NCI-H128 (cell line): ENCODE results near the gene UPP1.

Experiments
- DNase-seq: peaks from one replicate; lab custom pipeline; 2025; ENCODE audit not compliant: unreplicated experiment; lab: John Stamatoyannopoulos, UW

Gene UPP1

DNA sequence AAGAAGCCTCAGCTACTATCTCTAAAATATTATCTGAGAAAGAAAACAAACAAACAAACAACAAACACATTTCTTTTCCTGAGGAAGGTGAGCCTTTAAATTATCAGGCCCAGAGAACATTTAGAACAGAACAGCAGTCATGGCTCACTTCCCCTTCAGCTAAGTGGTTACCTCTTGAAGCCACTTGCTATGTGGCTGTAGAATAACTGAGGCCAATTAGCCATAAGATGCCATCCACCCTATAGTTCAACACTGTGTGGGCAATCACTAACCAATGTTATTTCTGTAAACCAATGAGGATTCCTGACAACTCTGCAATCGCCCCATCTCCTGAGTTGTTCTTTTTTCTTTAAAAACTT is 3.7 kb upstream of the UPP1 start:
- DNase-seq: no peak

DNA sequence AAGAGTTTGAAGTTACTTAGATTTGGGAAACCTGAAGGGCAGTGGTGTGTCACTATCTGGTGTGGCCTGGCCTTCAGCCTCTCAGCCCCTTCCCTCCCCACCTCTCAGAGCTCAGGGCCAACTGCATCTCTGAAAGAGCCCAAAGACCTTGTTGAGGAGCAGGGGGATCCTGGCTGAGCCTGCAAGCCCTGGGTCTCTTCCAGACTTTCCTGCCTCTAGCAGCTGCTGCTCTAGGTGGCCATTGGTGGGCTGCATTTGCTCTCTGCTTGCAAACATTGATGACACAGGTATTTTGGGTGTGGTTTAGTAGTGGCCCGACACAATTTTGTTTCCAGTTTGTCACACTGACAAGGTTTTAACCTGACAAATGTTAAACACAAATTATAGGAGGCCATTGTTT is 3.1 kb upstream of the UPP1 start:
- DNase-seq: no peak

DNA sequence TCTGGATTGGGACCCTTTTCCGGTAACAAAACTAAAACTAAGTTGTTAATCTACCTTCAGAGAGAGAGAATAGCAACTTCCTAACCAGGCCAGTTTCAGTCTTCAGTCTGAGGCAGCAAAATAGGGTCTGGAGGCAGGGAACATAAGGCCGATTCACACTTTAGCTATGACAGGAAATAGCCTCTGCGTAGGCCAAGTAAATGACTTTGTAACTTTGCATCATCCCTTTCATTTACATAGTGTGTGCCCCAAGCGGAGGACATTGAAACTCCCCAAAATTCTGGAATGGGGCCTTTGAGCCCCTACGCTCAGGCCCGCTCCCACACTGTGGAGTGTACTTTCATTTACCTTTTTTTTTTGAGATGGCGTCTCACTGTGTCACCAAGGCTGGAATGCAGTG is 1.7 kb upstream of the UPP1 start:
- no peak for DNase-seq

DNA sequence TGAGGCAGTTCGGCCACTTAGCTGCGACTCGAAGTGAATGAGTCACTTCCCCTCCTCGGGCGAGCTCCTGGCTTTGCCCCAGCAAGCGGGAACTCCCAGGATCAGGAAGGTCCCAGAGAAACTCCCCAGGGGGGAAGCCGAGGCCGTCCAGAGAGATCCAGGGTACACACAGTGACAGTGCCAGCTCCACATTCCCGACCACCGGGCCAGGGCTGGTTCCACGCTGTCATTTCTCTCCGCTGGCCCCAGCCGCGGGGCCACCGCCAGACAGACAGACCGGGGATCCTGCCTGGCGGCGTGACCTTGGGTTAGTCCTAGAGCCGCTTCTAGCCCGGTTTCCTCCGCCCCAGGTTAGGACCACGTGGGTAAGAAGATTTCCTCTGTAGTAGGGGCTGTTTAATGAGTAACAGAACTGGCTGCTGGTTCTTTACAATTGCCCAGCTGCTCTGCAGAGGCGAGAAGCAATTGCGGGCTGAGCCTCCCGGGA is 463 bp upstream of the UPP1 start:
- no peak for DNase-seq

DNA sequence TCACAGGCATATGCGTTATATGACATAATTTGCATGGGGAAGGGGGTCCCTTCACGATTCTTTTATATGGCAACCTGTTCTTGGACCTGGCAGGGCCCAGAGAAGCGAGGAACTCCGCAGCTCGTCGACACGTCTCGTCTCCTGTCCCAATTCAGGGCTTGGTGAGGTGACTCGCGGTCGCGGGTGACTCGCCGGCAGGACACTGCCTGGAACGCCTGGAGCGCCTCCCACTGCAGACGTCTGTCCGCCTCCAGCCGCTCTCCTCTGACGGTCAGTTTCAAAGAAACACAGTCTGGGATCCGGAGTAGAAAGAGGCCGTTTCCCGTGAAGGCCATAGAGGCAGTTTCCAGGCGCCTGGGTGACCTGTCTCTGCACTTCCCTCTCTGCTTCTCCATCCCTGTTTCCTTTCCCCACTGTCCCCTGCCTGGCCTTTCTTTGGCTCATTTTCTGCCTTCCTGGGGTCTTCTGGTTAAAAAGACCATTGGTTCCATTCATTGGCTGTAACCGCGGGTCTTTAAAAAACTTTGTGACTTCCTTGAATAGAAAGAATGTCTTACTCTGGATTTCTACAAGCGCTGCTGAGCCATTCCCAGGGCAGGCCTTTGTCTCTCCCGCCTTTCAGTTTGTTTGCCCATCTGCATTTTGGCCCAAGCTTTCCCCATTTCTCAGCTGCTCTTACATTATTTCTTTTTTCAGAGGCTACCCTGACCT is 1.2 kb downstream of the UPP1 start:
- DNase-seq: no peak

DNA sequence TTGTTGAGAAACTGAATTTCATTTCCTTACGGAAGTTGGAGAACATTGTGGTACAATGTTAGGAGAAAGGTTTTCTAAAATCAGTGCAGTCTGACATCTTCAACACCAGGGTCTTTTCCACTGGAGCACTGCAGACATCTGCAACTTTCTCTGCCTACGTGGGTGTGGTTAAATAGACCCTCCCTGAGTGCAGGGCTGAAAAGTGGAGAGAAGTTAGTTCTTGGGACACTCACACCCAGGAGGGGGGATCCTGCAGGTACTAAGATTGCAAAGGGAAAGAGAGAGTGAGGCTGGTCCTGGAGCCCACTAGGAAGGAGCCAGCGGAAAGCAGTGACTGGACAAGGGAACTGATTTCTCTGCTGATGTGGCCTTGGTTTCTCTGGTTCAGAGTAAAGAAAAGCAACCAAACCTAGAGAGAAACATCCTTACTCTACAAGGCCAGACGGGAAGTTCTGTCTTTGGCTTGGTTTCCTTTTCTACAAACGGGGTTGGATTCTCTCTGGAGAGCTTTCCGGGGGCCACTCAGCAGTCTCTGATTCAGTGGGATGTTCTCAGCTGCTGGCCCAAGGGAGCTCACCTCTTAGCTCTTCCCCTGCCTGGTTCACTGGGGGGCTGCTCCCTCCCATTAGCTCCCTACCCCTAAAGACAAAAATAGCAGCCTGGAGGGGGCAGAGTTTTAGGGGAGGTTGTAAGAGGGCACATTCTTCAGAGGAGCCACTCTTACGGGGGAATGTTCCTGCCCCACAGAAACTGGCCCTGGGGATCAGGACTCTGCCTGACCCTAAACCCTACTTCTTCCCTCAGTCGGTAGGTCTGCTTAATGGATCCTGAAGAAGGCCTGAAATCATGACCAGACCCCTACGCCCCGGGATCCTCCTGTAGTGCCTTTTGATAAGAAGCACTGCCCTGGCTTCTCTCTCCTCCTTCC is 2.7 kb downstream of the UPP1 start:
- no peak for DNase-seq

DNA sequence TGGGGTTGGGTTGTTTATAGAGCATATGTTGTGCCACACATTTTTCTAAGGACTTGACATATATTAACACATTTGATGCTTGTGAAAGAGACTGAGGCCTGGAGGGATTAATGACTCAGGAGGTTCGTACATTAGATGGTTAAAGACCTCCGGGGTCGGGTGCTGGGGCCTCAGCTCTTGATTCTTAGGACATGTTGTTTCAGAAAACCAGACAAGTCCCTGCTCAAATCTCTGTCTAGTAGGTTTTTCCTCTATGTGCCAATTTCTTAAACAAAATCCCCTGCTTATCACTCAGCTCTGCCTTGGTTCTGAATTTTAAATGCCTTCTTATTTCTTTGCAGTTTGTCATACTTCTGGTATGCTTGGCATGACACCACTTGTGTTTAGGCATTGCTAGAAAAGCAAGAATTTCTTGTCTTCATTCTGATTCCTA is 5.8 kb downstream of the UPP1 start:
- DNase-seq: no peak

DNA sequence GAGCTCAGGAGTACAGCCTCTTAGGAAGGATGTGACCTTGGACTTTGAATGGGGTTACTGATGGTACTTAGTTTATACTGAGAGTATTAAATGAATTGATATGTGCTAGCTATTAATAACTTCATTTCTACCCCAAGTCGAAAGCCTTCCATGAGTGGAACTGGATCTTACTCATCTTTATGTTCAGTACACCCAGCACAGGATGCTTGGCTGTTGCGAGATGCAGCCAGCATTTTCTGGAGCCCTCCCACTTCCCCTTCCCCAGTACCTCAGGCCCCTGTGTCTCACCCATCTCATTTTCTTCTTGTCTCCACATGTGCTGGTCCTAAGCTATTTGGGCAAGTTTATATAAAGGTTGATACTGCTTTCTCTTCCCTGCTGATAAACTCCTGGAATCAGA is 7.2 kb downstream of the UPP1 start:
- no peak for DNase-seq

DNA sequence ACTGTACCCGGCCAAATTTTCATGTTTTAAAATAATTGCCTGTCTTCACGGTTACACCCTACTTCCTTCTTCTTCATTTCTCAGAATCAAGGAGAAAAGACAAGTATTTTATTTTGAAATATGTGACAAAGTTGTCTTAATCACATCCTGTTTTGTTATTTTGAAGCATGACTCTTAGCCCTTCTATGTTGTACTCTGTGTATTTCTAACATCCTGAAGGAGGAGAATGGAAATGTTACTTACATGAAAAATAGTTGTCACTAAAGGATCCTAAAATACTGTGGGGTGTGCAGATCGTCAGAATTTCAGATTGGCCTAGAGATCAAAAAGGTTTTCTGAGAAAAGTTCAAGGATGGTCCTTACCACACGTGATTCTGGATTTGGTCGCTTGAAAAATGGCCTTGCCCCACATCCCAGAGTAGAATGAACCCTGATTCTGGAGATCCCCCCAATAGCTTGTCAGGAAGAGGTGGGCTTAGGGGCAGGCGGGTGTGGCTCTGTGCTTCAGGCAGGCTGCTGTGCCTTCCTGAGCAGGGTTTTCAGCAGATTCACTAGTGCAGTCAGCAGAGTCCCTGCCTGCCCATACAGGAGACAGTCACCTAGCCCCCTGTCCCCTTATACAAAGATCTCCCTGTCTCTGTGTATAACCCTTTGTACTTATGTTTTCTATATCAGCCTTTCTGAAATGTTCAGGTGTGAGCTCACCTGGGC is 8.6 kb downstream of the UPP1 start:
- DNase-seq: no peak

DNA sequence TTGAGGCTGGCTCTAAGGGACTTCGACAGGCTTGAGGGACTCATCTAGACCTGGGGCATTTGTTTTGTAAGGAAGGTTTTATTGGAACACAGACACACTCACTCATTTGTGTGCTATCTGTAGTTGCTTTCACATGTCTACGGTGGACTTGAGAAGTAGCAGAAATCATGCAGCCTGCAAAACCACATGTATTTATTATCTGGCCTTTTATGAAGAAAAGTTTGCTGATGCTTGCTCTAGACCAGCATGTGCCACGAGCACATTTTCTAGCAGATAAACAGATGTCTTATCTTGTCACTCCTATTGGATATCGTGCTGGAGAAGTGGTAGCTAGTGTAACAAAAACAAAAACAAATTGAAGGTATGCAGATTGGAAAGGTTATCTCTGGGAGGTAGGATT is 9.8 kb downstream of the UPP1 start:
- DNase-seq: no peak

DNA sequence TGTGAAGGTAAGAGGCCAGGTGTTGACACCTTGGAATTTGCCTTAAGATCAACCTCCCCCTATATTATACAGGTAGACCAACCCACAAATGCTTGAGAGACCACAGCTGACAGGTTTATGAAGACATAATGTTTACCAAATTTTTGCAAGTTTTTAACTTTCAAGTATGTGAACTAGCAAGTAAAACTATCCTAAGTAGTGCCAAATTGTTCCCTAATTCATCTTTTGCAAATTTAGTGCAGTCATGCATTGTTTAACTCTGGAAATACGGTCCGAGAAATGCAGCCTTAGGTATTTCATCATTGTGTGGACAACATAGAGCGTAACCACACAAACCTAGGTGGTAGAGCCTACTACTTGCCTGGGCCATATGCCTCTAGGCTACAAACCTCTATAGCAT is 10.7 kb downstream of the UPP1 start:
- DNase-seq: no peak

DNA sequence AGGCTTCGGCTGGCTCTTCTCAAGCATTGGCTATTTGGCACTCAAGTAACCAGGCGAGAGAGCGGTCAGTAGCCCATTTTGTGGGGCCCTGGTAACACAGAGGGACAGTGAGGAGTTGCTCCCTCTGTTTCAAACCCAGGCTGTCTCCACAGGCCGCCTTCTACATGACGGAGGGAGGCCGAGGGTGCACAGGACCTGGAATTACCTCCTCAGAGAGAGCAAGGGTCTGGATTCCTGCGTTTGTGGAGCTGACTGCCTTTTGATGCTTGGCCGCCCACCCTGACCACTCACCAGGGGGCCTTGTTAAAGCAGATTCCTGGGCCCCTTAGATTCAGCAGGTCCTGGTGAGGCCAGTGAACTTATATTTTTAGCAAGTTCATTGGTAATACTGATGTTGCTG is 12.3 kb downstream of the UPP1 start:
- DNase-seq: no peak

DNA sequence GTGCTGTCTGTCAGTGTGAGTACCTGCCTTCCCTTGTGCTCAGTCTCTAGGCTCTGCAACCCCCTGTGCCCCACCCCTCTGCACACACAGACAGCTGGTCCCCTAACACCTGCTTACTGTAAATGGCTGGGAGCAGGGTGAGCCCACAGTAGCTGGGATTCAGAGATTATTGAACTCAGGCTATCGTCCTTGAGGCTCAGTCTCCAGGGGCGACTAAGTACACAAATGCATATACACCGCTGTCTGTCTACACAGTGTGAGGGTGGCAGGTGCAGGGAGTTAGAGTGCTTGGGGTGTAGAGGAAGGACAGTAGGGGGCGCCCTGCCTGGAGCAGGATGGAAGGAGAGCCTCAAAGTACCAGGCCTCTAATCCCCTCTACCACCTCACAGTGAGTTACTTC is 12.9 kb downstream of the UPP1 start:
- DNase-seq: no peak

DNA sequence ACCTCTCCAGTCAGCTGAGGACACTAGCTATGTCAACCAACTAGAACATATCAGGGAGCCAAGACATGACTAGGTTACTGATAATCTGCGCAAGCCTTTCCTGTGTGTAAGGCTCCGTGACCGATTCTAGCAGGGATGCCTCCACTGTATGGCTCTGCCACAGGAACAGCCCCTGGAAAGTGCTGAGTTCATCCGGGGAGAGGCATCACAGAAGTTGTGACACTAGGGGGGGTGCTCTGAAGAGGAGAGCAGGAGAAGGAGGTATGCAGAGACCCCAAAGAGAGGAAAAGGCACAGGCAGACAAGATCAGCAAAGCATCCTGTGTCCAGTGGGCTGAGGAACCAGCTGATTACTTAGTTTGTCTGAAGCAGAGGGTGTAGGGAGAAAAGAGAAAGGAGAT is 13.5 kb downstream of the UPP1 start:
- no peak for DNase-seq

DNA sequence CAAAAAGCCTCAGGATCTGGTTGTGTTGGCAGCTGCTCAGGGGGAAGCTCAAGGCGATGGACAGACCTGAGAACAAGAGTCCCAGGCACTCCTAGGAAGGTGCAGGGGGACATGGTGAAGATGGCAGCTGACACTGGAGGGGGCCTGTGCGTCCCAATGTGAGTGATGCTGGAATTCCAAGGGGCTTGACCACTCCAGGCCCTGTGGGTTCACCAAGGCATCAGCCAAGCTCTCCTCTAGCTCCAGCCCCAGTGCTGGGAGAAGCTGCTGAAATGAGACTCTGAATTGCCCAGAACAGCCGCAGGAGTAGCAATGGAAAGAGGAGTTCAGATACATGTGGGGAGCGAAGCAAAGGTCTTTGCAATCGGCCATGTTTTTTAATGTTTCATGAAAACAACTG is 16.0 kb downstream of the UPP1 start:
- DNase-seq: no peak

DNA sequence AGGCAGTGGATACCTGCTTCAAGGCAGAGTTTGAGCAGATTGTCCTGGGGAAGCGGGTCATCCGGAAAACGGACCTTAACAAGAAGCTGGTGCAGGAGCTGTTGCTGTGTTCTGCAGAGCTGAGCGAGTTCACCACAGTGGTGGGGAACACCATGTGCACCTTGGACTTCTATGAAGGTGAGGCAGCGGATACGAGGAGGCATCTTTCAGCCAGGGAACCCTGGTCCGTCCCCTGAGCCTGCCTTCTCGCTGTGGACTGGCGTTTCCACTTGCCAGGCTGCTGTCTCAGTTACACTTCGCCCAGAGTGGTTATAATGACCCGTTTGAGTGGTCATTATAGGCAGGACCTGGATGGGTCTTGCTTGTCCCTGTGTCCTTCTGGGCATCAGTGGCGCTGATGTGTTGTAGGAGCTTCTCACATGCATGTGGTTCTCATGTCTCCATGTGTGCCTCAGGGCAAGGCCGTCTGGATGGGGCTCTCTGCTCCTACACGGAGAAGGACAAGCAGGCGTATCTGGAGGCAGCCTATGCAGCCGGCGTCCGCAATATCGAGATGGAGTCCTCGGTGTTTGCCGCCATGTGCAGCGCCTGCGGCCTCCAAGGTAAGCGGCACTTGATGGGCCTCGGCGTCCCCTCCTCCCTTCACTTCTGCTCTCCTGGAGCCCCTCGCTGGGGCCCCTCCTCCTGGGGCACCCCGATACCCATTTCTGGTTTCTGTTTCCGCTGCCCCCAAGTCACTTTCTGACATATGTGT is 18.0 kb downstream of the UPP1 start:
- no peak for DNase-seq

DNA sequence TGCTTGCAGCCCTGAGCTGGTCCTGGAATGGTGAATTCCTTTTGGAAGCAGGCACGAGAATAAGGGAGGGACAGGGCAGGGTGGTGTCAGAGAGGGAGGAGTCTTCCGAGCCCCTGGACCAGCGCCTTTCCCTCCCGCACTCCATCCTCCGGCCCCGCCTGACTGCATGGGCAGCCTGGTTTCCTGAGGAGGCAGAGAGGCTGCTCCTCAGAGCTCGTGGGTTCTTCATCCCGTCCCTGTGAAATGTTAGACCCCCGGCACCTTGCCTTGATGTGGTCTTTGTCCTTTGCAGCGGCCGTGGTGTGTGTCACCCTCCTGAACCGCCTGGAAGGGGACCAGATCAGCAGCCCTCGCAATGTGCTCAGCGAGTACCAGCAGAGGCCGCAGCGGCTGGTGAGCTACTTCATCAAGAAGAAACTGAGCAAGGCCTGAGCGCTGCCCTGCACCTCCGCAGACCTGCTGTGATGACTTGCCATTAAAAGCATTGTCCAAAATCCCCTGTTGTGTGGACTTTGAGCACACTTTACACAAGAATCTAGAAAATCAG is 18.9 kb downstream of the UPP1 start:
- no peak for DNase-seq

DNA sequence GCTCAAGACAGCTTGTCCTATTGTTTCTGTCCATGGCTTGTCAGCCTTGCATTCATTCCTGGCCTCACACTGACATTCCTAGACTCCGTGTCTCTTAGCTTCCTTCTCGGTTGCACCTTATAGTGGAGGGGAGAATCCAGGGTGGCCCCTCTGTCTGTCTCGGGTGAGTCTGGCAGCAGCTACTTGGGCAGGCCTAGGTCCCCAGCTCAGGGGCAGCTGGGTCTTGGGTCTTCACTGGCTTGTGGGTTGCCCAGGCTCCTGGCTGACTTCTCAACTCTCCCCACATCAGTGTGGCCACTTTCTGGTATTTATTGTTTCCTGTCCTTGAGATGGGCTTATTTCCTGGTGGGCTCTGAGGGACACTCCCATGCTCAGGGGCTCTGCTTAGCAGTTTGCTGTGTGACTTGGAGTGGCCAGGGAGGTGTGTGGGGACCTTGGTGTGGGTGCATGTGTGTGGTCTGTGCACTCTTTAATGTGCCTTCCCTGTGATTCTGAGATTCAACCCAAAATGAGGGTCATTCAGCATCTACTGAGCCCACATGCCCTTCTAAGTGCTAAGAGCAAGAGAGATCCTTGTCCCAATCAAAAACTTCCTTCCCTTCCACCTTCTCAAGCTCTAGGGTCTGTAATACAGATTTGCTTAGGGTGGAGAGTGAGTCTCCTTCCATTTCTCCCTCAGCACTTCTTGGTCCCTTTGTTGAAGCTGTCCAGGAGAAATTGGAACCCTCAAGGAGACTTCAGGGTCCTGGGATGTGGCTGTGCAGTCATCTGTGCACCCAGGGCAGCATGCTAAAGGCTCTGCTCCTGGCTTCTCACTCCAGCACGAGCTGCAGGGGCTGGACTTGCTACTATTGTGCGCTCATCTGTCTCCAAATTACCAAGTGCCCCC is 20.1 kb downstream of the UPP1 start:
- no peak for DNase-seq

DNA sequence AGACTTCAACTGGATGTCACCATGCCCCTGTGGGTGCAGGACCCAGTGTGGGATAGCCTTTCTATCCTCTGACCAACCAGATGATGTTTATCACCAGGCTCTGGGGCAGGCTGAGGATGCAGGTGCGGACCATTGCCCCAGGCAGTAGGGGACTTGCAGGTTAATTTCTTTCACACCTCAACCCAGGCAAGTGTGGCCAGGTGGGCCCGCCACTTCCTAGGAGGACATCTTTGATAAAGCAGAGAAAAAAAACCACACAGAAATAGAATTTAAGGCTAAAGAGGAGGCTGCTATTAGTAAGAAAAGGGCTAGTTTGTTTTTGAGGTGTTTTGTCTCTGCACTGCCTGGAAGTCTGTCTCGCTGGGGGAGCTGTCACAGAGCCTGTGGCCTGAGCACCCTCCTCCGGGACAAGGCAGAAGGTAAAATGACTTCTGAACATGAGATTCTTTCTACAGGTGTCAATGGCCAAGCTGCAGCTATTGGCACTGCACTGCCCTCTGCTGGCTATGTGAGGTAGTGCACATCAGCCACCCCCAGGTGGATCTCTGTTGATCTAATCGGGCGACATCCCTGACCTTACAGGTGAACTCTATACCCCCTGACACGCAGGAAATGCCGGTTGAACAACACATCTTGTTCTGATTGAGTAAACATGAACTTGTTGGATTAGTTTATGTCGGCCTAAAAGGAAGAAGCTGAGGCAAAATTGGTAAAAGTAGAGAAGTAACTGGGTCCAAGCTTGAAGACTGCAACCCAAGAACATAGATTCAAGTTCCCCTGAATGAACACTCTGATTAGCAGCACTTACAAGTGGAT is 21.0 kb downstream of the UPP1 start:
- peak; percentile 63 for DNase-seq
